WTC11 (cell line): ENCODE measurements around the gene LY6G6F. TPM values are rescaled to one million over a fixed set of nuclear protein-coding genes. Genes with fewer than 3 reads are reported as not detected.

Experiments used
- ATAC-seq: fragments of 200-7000 bp; cut with Tn5 transposase; 2 replicates; pipeline ENCODE4 v1.10.0; 2021; ENCODE audit warnings: mild to moderate bottlenecking, moderate library complexity
- CTCF ChIA-PET: fragments of 300-600 bp; sonication (Branson Sonifier 250); formaldehyde crosslinking; loops from one replicate; lab custom pipeline; 2021; ENCODE audit warnings: antibody characterized with exemption; lab: Charles Lee
- POLR2A ChIA-PET: fragments of 350-600 bp; sonication (Branson Sonifier 250); formaldehyde crosslinking; loops from one replicate; lab custom pipeline; 2021; ENCODE audit warnings: antibody characterized with exemption; lab: Charles Lee
- DNase-seq: peaks from one replicate; pipeline ENCODE4 v3.0.0; 2021; ENCODE audit warnings: low spot score
- H3K27ac Mint-ChIP-seq: 2 replicates; pipeline ENCODE4 v1.8.0; 2021; ENCODE audit warnings: mixed read lengths
- H3K27me3 Mint-ChIP-seq: 2 replicates; pipeline ENCODE4 v1.8.0; 2021; ENCODE audit warnings: low read depth, mild to moderate bottlenecking, moderate library complexity, mixed read lengths
- H3K36me3 Mint-ChIP-seq: 2 replicates; pipeline ENCODE4 v1.8.0; 2021; ENCODE audit warnings: mixed read lengths
- H3K4me1 Mint-ChIP-seq: 2 replicates; pipeline ENCODE4 v1.8.0; 2022; ENCODE audit warnings: mixed read lengths
- H3K4me3 Mint-ChIP-seq: 2 replicates; pipeline ENCODE4 v1.8.0; 2021; ENCODE audit warnings: mild to moderate bottlenecking, moderate library complexity, mixed read lengths
- H3K9me3 Mint-ChIP-seq: 2 replicates; pipeline ENCODE4 v1.8.0; 2021; ENCODE audit warnings: mixed read lengths
- ATF1 ChIP-seq: sonication (generic); formaldehyde crosslinking; IDR thresholded peaks from 2 replicates; pipeline ENCODE4 v1.8.1; 2023; ENCODE audit warnings: mild to moderate bottlenecking, moderate library complexity, missing genetic modification reagents
- GABPB1 ChIP-seq: sonication (generic); formaldehyde crosslinking; IDR thresholded peaks from 2 replicates; pipeline ENCODE4 v1.8.1; 2023; ENCODE audit warnings: mild to moderate bottlenecking, missing genetic modification reagents
- JAZF1 ChIP-seq: fragments of 250-450 bp; sonication (Bioruptor Pico); IDR thresholded peaks from 2 replicates; pipeline ENCODE4 v1.9.0; 2021; ENCODE audit warnings: moderate library complexity, mild to moderate bottlenecking, inconsistent platforms
- MYBL2 ChIP-seq: sonication (generic); formaldehyde crosslinking; IDR thresholded peaks from 2 replicates; pipeline ENCODE4 v1.8.1; 2023; ENCODE audit warnings: mild to moderate bottlenecking, moderate library complexity, missing genetic modification reagents
- NFATC4 ChIP-seq: fragments of 250-450 bp; sonication (Bioruptor Pico); IDR thresholded peaks from 2 replicates; pipeline ENCODE4 v1.9.0; 2021; ENCODE audit warnings: mild to moderate bottlenecking
- RORB ChIP-seq: fragments of 250-450 bp; sonication (Bioruptor Pico); IDR thresholded peaks from 2 replicates; pipeline ENCODE4 v1.9.0; 2021; ENCODE audit warnings: mild to moderate bottlenecking
- TEAD4 ChIP-seq: sonication (generic); formaldehyde crosslinking; IDR thresholded peaks from 2 replicates; pipeline ENCODE4 v1.8.0; 2022; ENCODE audit warnings: mild to moderate bottlenecking, missing genetic modification reagents
- ZNF121 ChIP-seq: sonication (generic); formaldehyde crosslinking; IDR thresholded peaks from 2 replicates; pipeline ENCODE4 v1.8.0; 2023; ENCODE audit warnings: missing genetic modification reagents
- ZNF219 ChIP-seq: sonication (generic); formaldehyde crosslinking; IDR thresholded peaks from 2 replicates; pipeline ENCODE4 v1.8.0; 2023; ENCODE audit warnings: missing genetic modification reagents, mild to moderate bottlenecking, borderline replicate concordance
- ZNF232 ChIP-seq: sonication (generic); formaldehyde crosslinking; IDR thresholded peaks from 2 replicates; pipeline ENCODE4 v1.8.0; 2022; ENCODE audit warnings: mild to moderate bottlenecking, missing genetic modification reagents
- ZNF396 ChIP-seq: fragments of 250-450 bp; sonication (Bioruptor Pico); IDR thresholded peaks from 2 replicates; pipeline ENCODE4 v1.8.0; 2021; ENCODE audit warnings: mild to moderate bottlenecking, moderate library complexity, borderline replicate concordance
- ZNF671 ChIP-seq: fragments of 250-450 bp; sonication (Bioruptor Pico); IDR thresholded peaks from 2 replicates; pipeline ENCODE4 v1.8.0; 2021; ENCODE audit warnings: mild to moderate bottlenecking
- total RNA-seq: library from RNA; stranded (reverse); gene quantifications from 3 replicates; pipeline ENCODE4 v1.2.3, GENCODE V29; 2021
- TF ChIP-seq, protein P1 (sequence below): sonication (generic); formaldehyde crosslinking; IDR thresholded peaks from 2 replicates; pipeline ENCODE4 v1.8.1; 2023; ENCODE audit warnings: mild to moderate bottlenecking, missing genetic modification reagents, borderline replicate concordance
- TF ChIP-seq, protein P2 (sequence below): fragments of 250-450 bp; sonication (Bioruptor Pico); IDR thresholded peaks from 2 replicates; pipeline ENCODE4 v1.8.0; 2021; ENCODE audit warnings: mild to moderate bottlenecking
- TF ChIP-seq, protein P3 (sequence below): sonication (generic); formaldehyde crosslinking; IDR thresholded peaks from 2 replicates; pipeline ENCODE4 v1.8.1; 2023; ENCODE audit warnings: mild to moderate bottlenecking, missing genetic modification reagents
- TF ChIP-seq, protein P4 (sequence below): fragments of 200-600 bp; IDR thresholded peaks from 2 replicates; pipeline ENCODE4 v1.8.0; 2022; ENCODE audit warnings: antibody characterized with exemption
- TF ChIP-seq, protein P5 (sequence below): fragments of 250-450 bp; sonication (Bioruptor Pico); IDR thresholded peaks from 2 replicates; pipeline ENCODE4 v1.9.0; 2021; ENCODE audit warnings: mild to moderate bottlenecking
- TF ChIP-seq, protein P6 (sequence below): sonication (generic); formaldehyde crosslinking; IDR thresholded peaks from 2 replicates; pipeline ENCODE4 v1.8.0; 2022; ENCODE audit warnings: mild to moderate bottlenecking, missing genetic modification reagents
- TF ChIP-seq, protein P7 (sequence below): sonication (generic); formaldehyde crosslinking; IDR thresholded peaks from 2 replicates; pipeline ENCODE4 v1.8.1; 2023; ENCODE audit warnings: mild to moderate bottlenecking, missing genetic modification reagents, moderate library complexity

The LY6G6F gene
- total RNA-seq, 1 experiment from 2014 or later: not detected

DNA sequence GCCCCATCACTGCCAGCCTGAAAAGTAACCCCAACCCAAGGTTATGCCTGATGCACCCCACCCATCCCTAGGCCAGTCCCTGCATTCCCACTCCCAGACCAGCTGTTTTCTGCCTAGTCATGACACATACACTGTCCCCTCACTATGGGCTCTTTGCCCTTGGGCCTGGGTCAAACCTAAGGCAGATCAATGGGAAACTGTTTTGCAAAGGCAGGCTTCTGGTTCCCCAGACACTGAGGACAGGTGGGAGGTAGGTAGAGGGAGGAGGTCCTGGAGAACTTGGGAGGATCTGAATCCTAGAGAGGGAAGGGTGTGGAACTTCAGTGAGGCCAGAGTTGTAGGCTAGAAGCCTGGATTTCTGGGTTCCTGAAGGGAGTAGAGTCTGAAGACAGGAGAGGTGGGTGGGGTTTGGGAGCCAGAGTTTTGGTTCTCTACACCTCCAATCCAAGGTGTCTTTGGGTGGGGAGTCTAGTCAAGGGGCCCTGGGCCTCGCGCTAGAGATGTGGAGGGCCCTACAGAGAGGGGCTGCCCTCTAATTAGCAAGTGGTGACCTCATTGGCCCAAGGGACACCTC, 27.7 kb downstream of the LY6G6F start:
- ChIA-PET POLR2A (interaction anchor here (0.7 to 2.5 kb wide), 3 partner anchors 20 to 93 kb away, joined by 3 to 7 read pairs (median 3); partner anchors contain the start of gene HSPA1B), CTCF (interaction anchor here (0.6 to 7.1 kb wide), 7 partner anchors 35 to 189 kb away, joined by 3 to 62 read pairs (median 5); partner anchors contain the start of gene LY6G5C)
- ATAC-seq (no peak), DNase-seq (no peak)
- Mint-ChIP-seq H3K27me3 (no peaks in the 10 kb centered on the region), H3K4me1 (peaks cover 41% of the 10 kb centered on the region)
- TF ChIP-seq ZNF232 (0 out of 2 replicates have a peak, but pooled peaks have one; percentile 42), GABPB1 (0 out of 2 replicates have a peak, but pooled peaks have one; percentile 6), RORB (CRISPR knock-in tag) (no peak)
- TF ChIP-seq, all 79 proteins: peak for 2
- H3K4me3 Mint-ChIP-seq: peak overlapping the region; percentile 93
- peak overlapping the region; percentile 70; the same call in 1 of the 2 replicates for H3K27ac Mint-ChIP-seq
- H3K9me3 Mint-ChIP-seq: no peaks in the 10 kb centered on the region
- peaks cover 27% of the 10 kb centered on the region for H3K36me3 Mint-ChIP-seq

DNA sequence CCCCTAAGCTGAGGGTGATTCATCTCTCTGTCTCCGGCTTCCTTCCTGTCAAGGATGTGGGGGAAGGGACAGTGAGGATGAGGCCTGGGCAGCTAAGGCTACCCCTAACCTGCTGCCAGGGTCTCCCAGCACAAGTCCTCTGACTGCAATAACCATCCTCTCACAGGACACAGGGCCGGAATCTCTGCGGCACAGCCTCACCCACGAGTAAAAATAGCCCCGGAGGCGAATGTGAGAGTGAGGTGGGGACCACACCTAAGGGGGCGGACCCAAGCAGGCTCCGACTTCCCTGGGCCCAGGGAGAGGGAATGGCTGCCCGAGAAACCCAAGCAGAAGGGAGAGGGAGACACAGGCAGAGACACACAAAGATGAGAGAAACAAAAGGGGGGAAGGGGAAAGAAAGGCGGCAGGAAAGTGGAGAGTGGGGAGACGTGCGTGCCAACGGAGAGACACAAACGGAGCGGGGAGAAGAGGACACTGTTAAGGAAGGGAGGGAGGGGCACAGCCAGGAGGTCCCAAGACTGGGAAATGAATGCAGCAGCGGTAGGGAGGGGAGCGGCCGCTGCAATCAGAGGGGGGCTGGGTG, 28.2 kb downstream of the LY6G6F start:
- DNase-seq: no peak
- no peaks in the 10 kb centered on the region; the same call in 1 of the 2 replicates for H3K27me3 Mint-ChIP-seq
- peaks cover 27% of the 10 kb centered on the region for H3K36me3 Mint-ChIP-seq
- H3K4me1 Mint-ChIP-seq: peaks cover 43% of the 10 kb centered on the region
- CTCF ChIA-PET: interaction anchor here (0.6 to 7.1 kb wide), 11 partner anchors 32 to 1315 kb away, joined by 3 to 62 read pairs (median 4); partner anchors contain the start of genes ABHD16A, LSM2 and LY6G5C
- ATAC-seq: peak; percentile 31
- H3K9me3 Mint-ChIP-seq: no peaks in the 10 kb centered on the region
- POLR2A ChIA-PET: interaction anchor here (0.6 to 2.5 kb wide), 5 partner anchors 21 to 158 kb away, joined by 3 to 7 read pairs (median 3); partner anchors contain the start of genes BAG6 and HSPA1B
- peak overlapping the region; percentile 93 for H3K4me3 Mint-ChIP-seq
- peak overlapping the region; percentile 32 for H3K27ac Mint-ChIP-seq
- TF ChIP-seq JAZF1 (CRISPR knock-in tag): no peak
- TF ChIP-seq ZNF671: no peak
- no peak for TF ChIP-seq ZNF396 (CRISPR knock-in tag)
- TF ChIP-seq, protein P1, sequence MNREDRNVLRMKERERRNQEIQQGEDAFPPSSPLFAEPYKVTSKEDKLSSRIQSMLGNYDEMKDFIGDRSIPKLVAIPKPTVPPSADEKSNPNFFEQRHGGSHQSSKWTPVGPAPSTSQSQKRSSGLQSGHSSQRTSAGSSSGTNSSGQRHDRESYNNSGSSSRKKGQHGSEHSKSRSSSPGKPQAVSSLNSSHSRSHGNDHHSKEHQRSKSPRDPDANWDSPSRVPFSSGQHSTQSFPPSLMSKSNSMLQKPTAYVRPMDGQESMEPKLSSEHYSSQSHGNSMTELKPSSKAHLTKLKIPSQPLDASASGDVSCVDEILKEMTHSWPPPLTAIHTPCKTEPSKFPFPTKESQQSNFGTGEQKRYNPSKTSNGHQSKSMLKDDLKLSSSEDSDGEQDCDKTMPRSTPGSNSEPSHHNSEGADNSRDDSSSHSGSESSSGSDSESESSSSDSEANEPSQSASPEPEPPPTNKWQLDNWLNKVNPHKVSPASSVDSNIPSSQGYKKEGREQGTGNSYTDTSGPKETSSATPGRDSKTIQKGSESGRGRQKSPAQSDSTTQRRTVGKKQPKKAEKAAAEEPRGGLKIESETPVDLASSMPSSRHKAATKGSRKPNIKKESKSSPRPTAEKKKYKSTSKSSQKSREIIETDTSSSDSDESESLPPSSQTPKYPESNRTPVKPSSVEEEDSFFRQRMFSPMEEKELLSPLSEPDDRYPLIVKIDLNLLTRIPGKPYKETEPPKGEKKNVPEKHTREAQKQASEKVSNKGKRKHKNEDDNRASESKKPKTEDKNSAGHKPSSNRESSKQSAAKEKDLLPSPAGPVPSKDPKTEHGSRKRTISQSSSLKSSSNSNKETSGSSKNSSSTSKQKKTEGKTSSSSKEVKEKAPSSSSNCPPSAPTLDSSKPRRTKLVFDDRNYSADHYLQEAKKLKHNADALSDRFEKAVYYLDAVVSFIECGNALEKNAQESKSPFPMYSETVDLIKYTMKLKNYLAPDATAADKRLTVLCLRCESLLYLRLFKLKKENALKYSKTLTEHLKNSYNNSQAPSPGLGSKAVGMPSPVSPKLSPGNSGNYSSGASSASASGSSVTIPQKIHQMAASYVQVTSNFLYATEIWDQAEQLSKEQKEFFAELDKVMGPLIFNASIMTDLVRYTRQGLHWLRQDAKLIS (CRISPR knock-in tag): no peak
- TF ChIP-seq, protein P2, sequence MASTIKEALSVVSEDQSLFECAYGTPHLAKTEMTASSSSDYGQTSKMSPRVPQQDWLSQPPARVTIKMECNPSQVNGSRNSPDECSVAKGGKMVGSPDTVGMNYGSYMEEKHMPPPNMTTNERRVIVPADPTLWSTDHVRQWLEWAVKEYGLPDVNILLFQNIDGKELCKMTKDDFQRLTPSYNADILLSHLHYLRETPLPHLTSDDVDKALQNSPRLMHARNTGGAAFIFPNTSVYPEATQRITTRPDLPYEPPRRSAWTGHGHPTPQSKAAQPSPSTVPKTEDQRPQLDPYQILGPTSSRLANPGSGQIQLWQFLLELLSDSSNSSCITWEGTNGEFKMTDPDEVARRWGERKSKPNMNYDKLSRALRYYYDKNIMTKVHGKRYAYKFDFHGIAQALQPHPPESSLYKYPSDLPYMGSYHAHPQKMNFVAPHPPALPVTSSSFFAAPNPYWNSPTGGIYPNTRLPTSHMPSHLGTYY (CRISPR knock-in tag): no peak
- TF ChIP-seq, protein P3, sequence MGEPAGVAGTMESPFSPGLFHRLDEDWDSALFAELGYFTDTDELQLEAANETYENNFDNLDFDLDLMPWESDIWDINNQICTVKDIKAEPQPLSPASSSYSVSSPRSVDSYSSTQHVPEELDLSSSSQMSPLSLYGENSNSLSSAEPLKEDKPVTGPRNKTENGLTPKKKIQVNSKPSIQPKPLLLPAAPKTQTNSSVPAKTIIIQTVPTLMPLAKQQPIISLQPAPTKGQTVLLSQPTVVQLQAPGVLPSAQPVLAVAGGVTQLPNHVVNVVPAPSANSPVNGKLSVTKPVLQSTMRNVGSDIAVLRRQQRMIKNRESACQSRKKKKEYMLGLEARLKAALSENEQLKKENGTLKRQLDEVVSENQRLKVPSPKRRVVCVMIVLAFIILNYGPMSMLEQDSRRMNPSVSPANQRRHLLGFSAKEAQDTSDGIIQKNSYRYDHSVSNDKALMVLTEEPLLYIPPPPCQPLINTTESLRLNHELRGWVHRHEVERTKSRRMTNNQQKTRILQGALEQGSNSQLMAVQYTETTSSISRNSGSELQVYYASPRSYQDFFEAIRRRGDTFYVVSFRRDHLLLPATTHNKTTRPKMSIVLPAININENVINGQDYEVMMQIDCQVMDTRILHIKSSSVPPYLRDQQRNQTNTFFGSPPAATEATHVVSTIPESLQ: no peak
- TF ChIP-seq, protein P4, sequence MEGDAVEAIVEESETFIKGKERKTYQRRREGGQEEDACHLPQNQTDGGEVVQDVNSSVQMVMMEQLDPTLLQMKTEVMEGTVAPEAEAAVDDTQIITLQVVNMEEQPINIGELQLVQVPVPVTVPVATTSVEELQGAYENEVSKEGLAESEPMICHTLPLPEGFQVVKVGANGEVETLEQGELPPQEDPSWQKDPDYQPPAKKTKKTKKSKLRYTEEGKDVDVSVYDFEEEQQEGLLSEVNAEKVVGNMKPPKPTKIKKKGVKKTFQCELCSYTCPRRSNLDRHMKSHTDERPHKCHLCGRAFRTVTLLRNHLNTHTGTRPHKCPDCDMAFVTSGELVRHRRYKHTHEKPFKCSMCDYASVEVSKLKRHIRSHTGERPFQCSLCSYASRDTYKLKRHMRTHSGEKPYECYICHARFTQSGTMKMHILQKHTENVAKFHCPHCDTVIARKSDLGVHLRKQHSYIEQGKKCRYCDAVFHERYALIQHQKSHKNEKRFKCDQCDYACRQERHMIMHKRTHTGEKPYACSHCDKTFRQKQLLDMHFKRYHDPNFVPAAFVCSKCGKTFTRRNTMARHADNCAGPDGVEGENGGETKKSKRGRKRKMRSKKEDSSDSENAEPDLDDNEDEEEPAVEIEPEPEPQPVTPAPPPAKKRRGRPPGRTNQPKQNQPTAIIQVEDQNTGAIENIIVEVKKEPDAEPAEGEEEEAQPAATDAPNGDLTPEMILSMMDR: no peak
- no peak for TF ChIP-seq NFATC4 (CRISPR knock-in tag)
- TF ChIP-seq TEAD4 (CRISPR knock-in tag): no peak
- TF ChIP-seq, protein P5, sequence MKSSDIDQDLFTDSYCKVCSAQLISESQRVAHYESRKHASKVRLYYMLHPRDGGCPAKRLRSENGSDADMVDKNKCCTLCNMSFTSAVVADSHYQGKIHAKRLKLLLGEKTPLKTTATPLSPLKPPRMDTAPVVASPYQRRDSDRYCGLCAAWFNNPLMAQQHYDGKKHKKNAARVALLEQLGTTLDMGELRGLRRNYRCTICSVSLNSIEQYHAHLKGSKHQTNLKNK (CRISPR knock-in tag): no peak
- 0 out of 2 replicates have a peak, but pooled peaks have one; percentile 9 for TF ChIP-seq GABPB1
- no peak for TF ChIP-seq ATF1
- TF ChIP-seq, protein P6, sequence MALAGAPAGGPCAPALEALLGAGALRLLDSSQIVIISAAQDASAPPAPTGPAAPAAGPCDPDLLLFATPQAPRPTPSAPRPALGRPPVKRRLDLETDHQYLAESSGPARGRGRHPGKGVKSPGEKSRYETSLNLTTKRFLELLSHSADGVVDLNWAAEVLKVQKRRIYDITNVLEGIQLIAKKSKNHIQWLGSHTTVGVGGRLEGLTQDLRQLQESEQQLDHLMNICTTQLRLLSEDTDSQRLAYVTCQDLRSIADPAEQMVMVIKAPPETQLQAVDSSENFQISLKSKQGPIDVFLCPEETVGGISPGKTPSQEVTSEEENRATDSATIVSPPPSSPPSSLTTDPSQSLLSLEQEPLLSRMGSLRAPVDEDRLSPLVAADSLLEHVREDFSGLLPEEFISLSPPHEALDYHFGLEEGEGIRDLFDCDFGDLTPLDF (CRISPR knock-in tag): no peak
- TF ChIP-seq ZNF121 (CRISPR knock-in tag): 0 out of 2 replicates have a peak, but pooled peaks have one; percentile 5
- TF ChIP-seq ZNF219 (CRISPR knock-in tag): no peak
- TF ChIP-seq MYBL2 (CRISPR knock-in tag): no peak
- TF ChIP-seq, protein P7, sequence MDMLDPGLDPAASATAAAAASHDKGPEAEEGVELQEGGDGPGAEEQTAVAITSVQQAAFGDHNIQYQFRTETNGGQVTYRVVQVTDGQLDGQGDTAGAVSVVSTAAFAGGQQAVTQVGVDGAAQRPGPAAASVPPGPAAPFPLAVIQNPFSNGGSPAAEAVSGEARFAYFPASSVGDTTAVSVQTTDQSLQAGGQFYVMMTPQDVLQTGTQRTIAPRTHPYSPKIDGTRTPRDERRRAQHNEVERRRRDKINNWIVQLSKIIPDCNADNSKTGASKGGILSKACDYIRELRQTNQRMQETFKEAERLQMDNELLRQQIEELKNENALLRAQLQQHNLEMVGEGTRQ (CRISPR knock-in tag): no peak
